ENCODE data around the gene FNDC3B. TPM values are rescaled to one million over a fixed set of nuclear protein-coding genes. Genes with fewer than 3 reads are reported as not detected.

The FNDC3B gene
- total and polyA plus RNA-seq, 2 donors (not counting 1 experiment from before 2014, with no cell fraction given): 1.2 to 9.2 TPM

GRCh38 chr3:172354931-172355499, 315.6 kb downstream of the FNDC3B start:
- Mint-ChIP-seq H3K4me3 (no peak overlapping the region), H3K9me3 (ENCODE audit: insufficient read depth) (no peaks in the 10 kb centered on the region), H3K4me1 (no peaks in the 10 kb centered on the region), H3K27me3 (no peaks in the 10 kb centered on the region), H3K27ac (no peak overlapping the region)
- CTCF ChIA-PET: interaction anchor here (2.0 to 3.1 kb wide), 2 partner anchors 14 to 23 kb away, joined by 7 to 14 read pairs; no protein-coding TSS in a partner anchor
- DNase-seq (no peak), ATAC-seq (ENCODE audit: low read depth) (no peak)
- no peaks in the 10 kb centered on the region for H3K36me3 ChIP-seq (replicated peaks in 1 of 2; ENCODE audit: control extremely low read depth in 1 of 2, control insufficient read depth in 1 of 2, extremely low read depth in 1 of 2, insufficient read depth in 2 of 2, low read length in 1 of 2)
- 100% methylated on average over 1 of the region's 3 CpGs for WGBS (ENCODE audit: insufficient coverage)
- H3K27ac ChIP-seq (ENCODE audit: low read length in 2 of 2): no peak overlapping the region
- H3K9me3 ChIP-seq (ENCODE audit: control extremely low read depth in 1 of 3, control insufficient read depth in 2 of 3, insufficient read depth in 1 of 3, low read length in 2 of 3): no peaks in the 10 kb centered on the region
- TF ChIP-seq CTCF (IDR thresholded peaks at IDR 0.05) (no peak), EZH2 (IDR thresholded peaks at IDR 0.05; ENCODE audit: borderline replicate concordance, insufficient read depth, low read depth, low read length, poor library complexity, severe bottlenecking) (no peak)
- no peaks in the 10 kb centered on the region for H3K79me2 ChIP-seq (ENCODE audit: control insufficient read depth, insufficient read depth, low read length)
- H3K4me2 ChIP-seq (replicated peaks; ENCODE audit: low read depth, low read length, poor library complexity, severe bottlenecking): no peak overlapping the region
- intact Hi-C loops (cut with micrococcal nuclease): no loop called here
- H3K4me3 ChIP-seq (ENCODE audit: control extremely low read depth in 1 of 5, extremely low read depth in 1 of 5, insufficient read depth in 1 of 5, low read depth in 2 of 5, low read length in 4 of 5): no peak overlapping the region
- H4K20me1 ChIP-seq (ENCODE audit: control insufficient read depth, insufficient read depth, low read length, poor library complexity, severe bottlenecking): no peaks in the 10 kb centered on the region
- H3K9ac ChIP-seq (ENCODE audit: low read length): no peak overlapping the region
- no peaks in the 10 kb centered on the region for H3K4me1 ChIP-seq (ENCODE audit: control insufficient read depth in 2 of 2, insufficient read depth in 2 of 2, low read length in 2 of 2)
- H3K27me3 ChIP-seq (replicated peaks in 1 of 4; ENCODE audit: control extremely low read depth in 1 of 4, control insufficient read depth in 3 of 4, insufficient read depth in 4 of 4, low read length in 3 of 4): no peaks in the 10 kb centered on the region
- POLR2A ChIA-PET: no interaction called here
- no peak overlapping the region for H2AFZ ChIP-seq (ENCODE audit: insufficient read depth, low read depth, low read length, poor library complexity, severe bottlenecking)

GRCh38 chr3:172355836-172356235, 316.5 kb downstream of the FNDC3B start:
- no peak overlapping the region for H3K9ac ChIP-seq (ENCODE audit: low read length)
- Mint-ChIP-seq H3K27ac (no peak overlapping the region), H3K9me3 (ENCODE audit: insufficient read depth) (no peaks in the 10 kb centered on the region), H3K4me1 (no peaks in the 10 kb centered on the region), H3K27me3 (no peaks in the 10 kb centered on the region), H3K4me3 (no peak overlapping the region)
- no peak for TF ChIP-seq EZH2 (IDR thresholded peaks at IDR 0.05; ENCODE audit: borderline replicate concordance, insufficient read depth, low read depth, low read length, poor library complexity, severe bottlenecking)
- no peaks in the 10 kb centered on the region for H3K4me1 ChIP-seq (ENCODE audit: control insufficient read depth in 2 of 2, insufficient read depth in 2 of 2, low read length in 2 of 2)
- H3K4me2 ChIP-seq (replicated peaks; ENCODE audit: low read depth, low read length, poor library complexity, severe bottlenecking): no peak overlapping the region
- no peaks in the 10 kb centered on the region for H3K27me3 ChIP-seq (replicated peaks in 1 of 4; ENCODE audit: control extremely low read depth in 1 of 4, control insufficient read depth in 3 of 4, insufficient read depth in 4 of 4, low read length in 3 of 4)
- no peaks in the 10 kb centered on the region for H3K79me2 ChIP-seq (ENCODE audit: control insufficient read depth, insufficient read depth, low read length)
- no peaks in the 10 kb centered on the region for H4K20me1 ChIP-seq (ENCODE audit: control insufficient read depth, insufficient read depth, low read length, poor library complexity, severe bottlenecking)
- ChIA-PET POLR2A (no interaction called here), CTCF (interaction anchor here (1.1 to 2.0 kb wide), 2 partner anchors 14 to 23 kb away, joined by 4 to 7 read pairs; no protein-coding TSS in a partner anchor)
- WGBS (ENCODE audit: insufficient coverage): no CpG with 5 or more reads among the region's 2 CpGs
- intact Hi-C loops (cut with micrococcal nuclease): no loop called here
- no peak overlapping the region for H2AFZ ChIP-seq (ENCODE audit: insufficient read depth, low read depth, low read length, poor library complexity, severe bottlenecking)
- no peaks in the 10 kb centered on the region for H3K9me3 ChIP-seq (ENCODE audit: control extremely low read depth in 1 of 3, control insufficient read depth in 2 of 3, insufficient read depth in 1 of 3, low read length in 2 of 3)
- no peak overlapping the region for H3K4me3 ChIP-seq (ENCODE audit: control extremely low read depth in 1 of 5, extremely low read depth in 1 of 5, insufficient read depth in 1 of 5, low read depth in 2 of 5, low read length in 4 of 5)
- DNase-seq (no peak), ATAC-seq (ENCODE audit: low read depth) (no peak)
- H3K27ac ChIP-seq (ENCODE audit: low read length in 2 of 2): no peak overlapping the region
- H3K36me3 ChIP-seq (replicated peaks in 1 of 2; ENCODE audit: control extremely low read depth in 1 of 2, control insufficient read depth in 1 of 2, extremely low read depth in 1 of 2, insufficient read depth in 2 of 2, low read length in 1 of 2): no peaks in the 10 kb centered on the region

All from B cell (primary cell).